CD14-positive monocyte (primary cell): ENCODE results near the gene HS3ST2. TPM values are rescaled to one million over a fixed set of nuclear protein-coding genes. Genes with fewer than 3 reads are reported as not detected.

Experiments
- DNase-seq, 3 donors: peaks; one replicate each; pipeline ENCODE4 v3.0.0-alpha.2; 2011 to 2022
- H2AFZ ChIP-seq: 2 replicates; pipeline ENCODE4 v1.6.0; 2012; ENCODE audit warnings: mild to moderate bottlenecking, low read depth, low read length, inconsistent platforms; ENCODE audit not compliant: insufficient read depth, poor library complexity, severe bottlenecking
- H3K27ac ChIP-seq, 2 donors: 1 replicate in 1 of 2; 2 replicates in 1 of 2; pipeline ENCODE4 v1.5.1; 2012 to 2013; ENCODE audit warnings: low read length in 2 of 2, control low read depth in 1 of 2, inconsistent platforms in 1 of 2, low read depth in 1 of 2, mild to moderate bottlenecking in 1 of 2
- H3K27me3 ChIP-seq, 2 donors: one replicate each; pipeline versions ENCODE4 v1.6.0 to v1.6.1; 2011 to 2013; ENCODE audit warnings: low read length in 2 of 2; ENCODE audit not compliant: control insufficient read depth in 2 of 2, insufficient read depth in 2 of 2
- H3K36me3 ChIP-seq, 2 donors: replicated peaks in 1 of 2; 1 replicate in 1 of 2; 2 replicates in 1 of 2; pipeline versions ENCODE4 v1.5.1 to v1.6.1; 2012 to 2013; ENCODE audit warnings: low read length in 2 of 2, control low read depth in 1 of 2, inconsistent platforms in 1 of 2, mild to moderate bottlenecking in 1 of 2; ENCODE audit not compliant: insufficient read depth in 2 of 2, control insufficient read depth in 1 of 2
- H3K4me1 ChIP-seq, 2 donors: 1 replicate in 1 of 2; 2 replicates in 1 of 2; pipeline versions ENCODE4 v1.5.1 to v1.6.1; 2012 to 2013; ENCODE audit warnings: low read length in 2 of 2, control low read depth in 1 of 2, inconsistent platforms in 1 of 2, mild to moderate bottlenecking in 1 of 2, moderate library complexity in 1 of 2; ENCODE audit not compliant: insufficient read depth in 2 of 2, control insufficient read depth in 1 of 2
- H3K4me2 ChIP-seq: replicated peaks from 2 replicates; pipeline ENCODE3; 2012; ENCODE audit warnings: low read length, moderate library complexity, mild to moderate bottlenecking; ENCODE audit not compliant: poor library complexity, severe bottlenecking; ENCODE audit errors: extremely low read depth
- H3K4me3 ChIP-seq, 3 experiments: fragments of 200-600 bp in 1 of 3; sonication (generic) in 1 of 3; replicated peaks in 1 of 3; 1 replicate in 2 of 3; 2 replicates in 1 of 3; pipeline ENCODE4 v1.5.1; 2011 to 2013; ENCODE audit warnings: low read length in 3 of 3, mild to moderate bottlenecking in 3 of 3, control low read depth in 2 of 3, low read depth in 2 of 3, inconsistent platforms in 1 of 3, moderate library complexity in 1 of 3
- H3K79me2 ChIP-seq: 2 replicates; pipeline ENCODE4 v1.6.0; 2012; ENCODE audit warnings: mild to moderate bottlenecking, control low read depth, inconsistent platforms, low read length, moderate library complexity; ENCODE audit not compliant: insufficient read depth
- H3K9ac ChIP-seq: 2 replicates; pipeline ENCODE4 v1.6.0; 2017; ENCODE audit warnings: low read length, mild to moderate bottlenecking; ENCODE audit not compliant: insufficient read depth, poor library complexity, severe bottlenecking
- H3K9me3 ChIP-seq, 2 donors: replicated peaks in 1 of 2; 1 replicate in 1 of 2; 2 replicates in 1 of 2; pipeline versions ENCODE4 v1.5.1 to v1.6.1; 2012 to 2013; ENCODE audit warnings: low read length in 2 of 2, control low read depth in 1 of 2; ENCODE audit not compliant: control insufficient read depth in 1 of 2, insufficient read depth in 1 of 2
- H4K20me1 ChIP-seq: 2 replicates; pipeline ENCODE4 v1.6.0; 2012; ENCODE audit warnings: mild to moderate bottlenecking, low read length, control low read depth, moderate library complexity; ENCODE audit not compliant: insufficient read depth
- H3K27ac Mint-ChIP-seq, 7 donors: one replicate each; pipeline ENCODE4 v1.8.0; 2020; ENCODE audit warnings: mild to moderate bottlenecking in 7 of 7, mixed read lengths in 7 of 7, moderate library complexity in 6 of 7, inconsistent platforms in 2 of 7
- H3K27me3 Mint-ChIP-seq, 3 donors: one replicate each; pipeline ENCODE4 v1.8.0; 2021 to 2022; ENCODE audit warnings: low read depth in 3 of 3, mild to moderate bottlenecking in 3 of 3, mixed read lengths in 3 of 3, moderate library complexity in 3 of 3, inconsistent platforms in 1 of 3
- H3K36me3 Mint-ChIP-seq, 2 donors: one replicate each; pipeline ENCODE4 v1.8.0; 2020; ENCODE audit warnings: mixed read lengths in 2 of 2, inconsistent platforms in 1 of 2, mild to moderate bottlenecking in 1 of 2
- H3K4me1 Mint-ChIP-seq: one replicate; pipeline ENCODE4 v1.8.0; 2020; ENCODE audit warnings: mild to moderate bottlenecking, mixed read lengths
- H3K4me3 Mint-ChIP-seq, 2 donors: one replicate each; pipeline ENCODE4 v1.8.0; 2020; ENCODE audit warnings: mild to moderate bottlenecking in 2 of 2, mixed read lengths in 2 of 2, moderate library complexity in 1 of 2
- H3K9me3 Mint-ChIP-seq, 7 donors: one replicate each; pipeline ENCODE4 v1.8.0; 2020 to 2022; ENCODE audit warnings: mixed read lengths in 7 of 7, mild to moderate bottlenecking in 6 of 7, moderate library complexity in 6 of 7, inconsistent platforms in 2 of 7
- CTCF ChIP-seq: fragments of 200-600 bp; IDR thresholded peaks from one replicate; pipeline ENCODE4 v1.8.0; 2022; ENCODE audit warnings: antibody characterized with exemption, mild to moderate bottlenecking
- WGBS: methylation state at CpG from one replicate; pipeline ENCODE4 v1.1.5; 2013; ENCODE audit warnings: missing lambda C conversion rate; ENCODE audit not compliant: insufficient coverage; 5-methylcytosine and 5-hydroxymethylcytosine counted together
- intact Hi-C, 2 donors: fragments of 100-400 bp; cut with micrococcal nuclease; formaldehyde crosslinking; loops; one replicate each; pipeline versions ENCODE4 v1.15.0 to v1.15.1; 2023
- polyA plus RNA-seq, 3 donors: library from polyadenylated mRNA; depleted of rRNA in 1 of 3; unstranded in 2 of 3; stranded (reverse) in 1 of 3; fragments of 300-500 nt in 2 of 3; fragments of >200 nt in 1 of 3; fragmentation: Illumina TruSeq in 2 of 3; gene quantifications; 1 replicate in 2 of 3; 2 replicates in 1 of 3; pipeline ENCODE4 v1.2.3, GENCODE V29; 2012 to 2021

HS3ST2 gene
- polyA plus RNA-seq, 3 donors = not detected

DNA sequence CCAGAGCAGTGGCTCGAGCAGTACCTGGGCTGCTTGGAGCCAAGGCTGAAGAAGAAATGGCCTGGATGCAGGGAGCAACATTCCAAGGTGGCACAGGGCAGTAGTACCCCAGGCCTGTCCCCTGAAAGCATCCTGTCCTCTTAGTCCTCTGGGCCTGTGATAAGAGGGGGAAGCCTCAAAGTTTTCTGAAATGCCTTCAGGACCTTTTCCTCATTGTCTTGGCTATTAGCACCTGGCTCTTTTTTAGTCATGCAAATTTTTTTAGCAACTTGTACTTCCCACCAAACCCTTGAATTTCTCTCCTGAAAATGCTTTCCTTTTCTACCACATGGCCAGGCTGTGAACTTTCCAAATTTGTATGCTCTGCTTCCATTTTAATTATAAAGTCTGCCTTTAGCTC is 148.9 kb downstream of the HS3ST2 start:
- Mint-ChIP-seq H3K4me3 (no peak overlapping the region), H3K9me3 (peaks cover 0 to 9% (median 5%) of the 10 kb centered on the region in 7 donors), H3K36me3 (no peaks in the 10 kb centered on the region), H3K27ac (no peak overlapping the region), H3K27me3 (peaks cover 0 to 11% (median 5%) of the 10 kb centered on the region in 3 donors), H3K4me1 (no peaks in the 10 kb centered on the region)
- Histone ChIP-seq H3K4me2 (no peak overlapping the region), H3K27ac (no peak overlapping the region), H3K9ac (no peak overlapping the region), H3K9me3 (no peaks in the 10 kb centered on the region), H3K79me2 (no peaks in the 10 kb centered on the region), H3K4me1 (no peaks in the 10 kb centered on the region), H3K36me3 (no peaks in the 10 kb centered on the region), H2AFZ (no peak overlapping the region), H4K20me1 (no peaks in the 10 kb centered on the region), H3K4me3 (no peak overlapping the region), H3K27me3 (peaks cover 0 to 2% of the 10 kb centered on the region in 2 donors)
- no peak for TF ChIP-seq CTCF
- WGBS = 73% methylated on average over 1 of the region's 1 CpG
- DNase-seq = no peak
- intact Hi-C loops = no loop called here
